ENCODE results near the gene SVOP.

SVOP gene

DNA sequence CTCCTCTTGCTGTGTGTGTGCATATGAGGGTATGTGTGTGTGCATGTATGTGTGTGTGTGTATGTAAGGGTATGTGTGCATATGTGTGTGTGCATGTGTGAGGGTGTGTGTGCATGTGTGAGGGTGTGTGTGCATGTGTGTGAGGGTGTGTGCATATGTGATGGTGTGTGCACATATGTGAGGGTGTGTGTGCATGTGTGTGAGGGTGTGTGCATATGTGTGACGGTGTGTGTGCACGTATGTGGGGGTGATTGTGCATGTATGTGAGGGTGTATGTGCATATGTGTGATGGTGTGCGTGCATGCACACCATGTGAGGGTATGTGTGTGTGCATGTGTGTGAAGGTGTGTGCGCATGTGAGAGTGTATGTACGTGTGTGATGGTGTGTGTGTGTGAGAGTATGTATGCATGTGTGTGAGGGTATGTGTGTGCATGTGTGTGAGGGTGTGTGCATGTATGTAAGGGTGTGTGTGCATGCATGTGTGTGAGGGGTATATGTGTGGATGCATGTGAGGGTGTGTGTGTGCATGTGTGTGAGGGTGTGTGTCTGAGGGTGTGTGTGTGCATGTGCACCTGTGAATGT, 125.6 kb downstream of the SVOP start:
- Histone ChIP-seq H3K27ac (ENCODE audit: low read depth, low read length) (no peak overlapping the region), H3K36me3 (ENCODE audit: control insufficient read depth, low read length) (no peaks in the 10 kb centered on the region), H3K79me2 (ENCODE audit: control insufficient read depth, low read length) (no peaks in the 10 kb centered on the region), H3K4me3 (ENCODE audit: low read length) (no peak overlapping the region), H3K9me2 (replicated peaks; ENCODE audit: control insufficient read depth, low read length) (no peaks in the 10 kb centered on the region), H4K20me1 (ENCODE audit: control insufficient read depth, insufficient read depth, low read depth, low read length) (no peaks in the 10 kb centered on the region), H3K27me3 (ENCODE audit: control insufficient read depth, low read length) (peaks cover 6% of the 10 kb centered on the region; the same call in 1 of the 2 replicates), H3K4me1 (ENCODE audit: control insufficient read depth, low read length) (no peaks in the 10 kb centered on the region), H3K9me3 (ENCODE audit: control insufficient read depth, insufficient read depth, low read length) (no peaks in the 10 kb centered on the region), H3F3A (ENCODE audit: control insufficient read depth, insufficient read depth) (no peaks in the 10 kb centered on the region), H3K4me2 (ENCODE audit: low read length) (no peak overlapping the region)
- TF ChIP-seq EZH2phosphoT487 (IDR thresholded peaks at IDR 0.05; ENCODE audit: borderline replicate concordance, low read length), result no peak
- no peak for TF ChIP-seq CTCF (IDR thresholded peaks at IDR 0.05; ENCODE audit: low read depth, low read length, poor library complexity, severe bottlenecking)

GRCh38 chr12:108890208-108890607, 130.7 kb downstream of the SVOP start:
- H3K9me2 ChIP-seq (replicated peaks; ENCODE audit: control insufficient read depth, low read length), result no peaks in the 10 kb centered on the region
- H3K4me2 ChIP-seq (ENCODE audit: low read length), result no peak overlapping the region
- no peaks in the 10 kb centered on the region for H3K79me2 ChIP-seq (ENCODE audit: control insufficient read depth, low read length)
- H3K27ac ChIP-seq (ENCODE audit: low read depth, low read length), result no peak overlapping the region
- H3K4me1 ChIP-seq (ENCODE audit: control insufficient read depth, low read length), result no peaks in the 10 kb centered on the region
- no peaks in the 10 kb centered on the region for H3F3A ChIP-seq (ENCODE audit: control insufficient read depth, insufficient read depth)
- no peaks in the 10 kb centered on the region for H3K36me3 ChIP-seq (ENCODE audit: control insufficient read depth, low read length)
- H3K9me3 ChIP-seq (ENCODE audit: control insufficient read depth, insufficient read depth, low read length), result no peaks in the 10 kb centered on the region
- H3K4me3 ChIP-seq (ENCODE audit: low read length), result no peak overlapping the region
- no peak for TF ChIP-seq CTCF (IDR thresholded peaks at IDR 0.05; ENCODE audit: low read depth, low read length, poor library complexity, severe bottlenecking)
- TF ChIP-seq EZH2phosphoT487 (IDR thresholded peaks at IDR 0.05; ENCODE audit: borderline replicate concordance, low read length), result no peak
- H4K20me1 ChIP-seq (ENCODE audit: control insufficient read depth, insufficient read depth, low read depth, low read length), result no peaks in the 10 kb centered on the region
- no peaks in the 10 kb centered on the region for H3K27me3 ChIP-seq (ENCODE audit: control insufficient read depth, low read length)

DNA sequence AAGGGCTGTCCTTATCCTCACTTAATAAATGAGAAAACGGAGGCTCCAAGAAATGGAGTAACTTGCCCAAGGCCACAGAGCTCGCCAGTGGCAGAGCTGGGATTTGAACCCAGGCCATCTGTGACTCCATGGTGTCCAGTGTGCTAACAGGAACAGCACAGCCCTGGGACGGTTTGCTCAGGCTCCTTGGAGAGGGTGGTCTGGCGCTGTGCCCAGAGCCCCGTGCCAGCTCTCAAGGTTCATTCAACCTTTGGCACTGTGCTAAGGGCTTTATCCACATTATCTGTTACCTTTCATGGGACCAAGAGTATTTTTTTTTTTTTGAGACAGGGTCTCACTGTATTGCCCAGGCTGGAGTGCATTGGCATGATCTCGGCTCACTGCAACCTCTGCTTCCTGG, 132.8 kb downstream of the SVOP start:
- TF ChIP-seq EZH2phosphoT487 (IDR thresholded peaks at IDR 0.05; ENCODE audit: borderline replicate concordance, low read length) (no peak), CTCF (IDR thresholded peaks at IDR 0.05; ENCODE audit: low read depth, low read length, poor library complexity, severe bottlenecking) (no peak)
- no peak overlapping the region for H3K4me2 ChIP-seq (ENCODE audit: low read length)
- no peaks in the 10 kb centered on the region for H4K20me1 ChIP-seq (ENCODE audit: control insufficient read depth, insufficient read depth, low read depth, low read length)
- no peak overlapping the region for H3K27ac ChIP-seq (ENCODE audit: low read depth, low read length)
- H3K4me3 ChIP-seq (ENCODE audit: low read length), result no peak overlapping the region
- H3K36me3 ChIP-seq (ENCODE audit: control insufficient read depth, low read length), result no peaks in the 10 kb centered on the region
- no peaks in the 10 kb centered on the region for H3K9me2 ChIP-seq (replicated peaks; ENCODE audit: control insufficient read depth, low read length)
- H3K9me3 ChIP-seq (ENCODE audit: control insufficient read depth, insufficient read depth, low read length), result no peaks in the 10 kb centered on the region
- no peaks in the 10 kb centered on the region for H3F3A ChIP-seq (ENCODE audit: control insufficient read depth, insufficient read depth)
- no peaks in the 10 kb centered on the region for H3K27me3 ChIP-seq (ENCODE audit: control insufficient read depth, low read length)
- H3K79me2 ChIP-seq (ENCODE audit: control insufficient read depth, low read length), result no peaks in the 10 kb centered on the region
- no peaks in the 10 kb centered on the region for H3K4me1 ChIP-seq (ENCODE audit: control insufficient read depth, low read length)

All from DOHH2 (cell line).